Astrocyte (in vitro differentiated cells and primary cell): ENCODE data around the gene TOB1. TPM values are rescaled to one million over a fixed set of nuclear protein-coding genes. Genes with fewer than 3 reads are reported as not detected.

ENCODE experiments used
- DNase-seq: peaks from one replicate; pipeline ENCODE4 v3.0.0-alpha.2; 2010; ENCODE audit warnings: low read depth
- FAIRE-seq: peaks from 2 replicates; lab custom pipeline; 2011; peaks lifted over from hg19 to GRCh38; lab: Jason Lieb, UNC
- H2AFZ ChIP-seq: 2 replicates; pipeline ENCODE4 v1.6.0; 2012; ENCODE audit warnings: low read depth, low read length, inconsistent platforms
- H3K27ac ChIP-seq: 2 replicates; pipeline ENCODE4 v1.5.1; 2011; ENCODE audit warnings: low read depth, low read length, inconsistent platforms
- H3K27me3 ChIP-seq: 2 replicates; pipeline ENCODE4 v1.6.0; 2011; ENCODE audit warnings: low read length, inconsistent platforms; ENCODE audit not compliant: insufficient read depth
- H3K36me3 ChIP-seq: 2 replicates; pipeline ENCODE4 v1.5.1; 2011; ENCODE audit warnings: low read length, inconsistent platforms; ENCODE audit not compliant: insufficient read depth
- H3K4me1 ChIP-seq: 2 replicates; pipeline ENCODE4 v1.5.1; 2011; ENCODE audit warnings: low read length, inconsistent platforms; ENCODE audit not compliant: insufficient read depth
- H3K4me2 ChIP-seq: 2 replicates; pipeline ENCODE4 v1.6.0; 2012; ENCODE audit warnings: low read length, inconsistent platforms
- H3K4me3 ChIP-seq: 2 replicates; pipeline ENCODE4 v1.5.1; 2011; ENCODE audit warnings: low read depth, mild to moderate bottlenecking, low read length, inconsistent platforms; ENCODE audit not compliant: insufficient read depth
- H3K79me2 ChIP-seq: 2 replicates; pipeline ENCODE4 v1.6.0; 2012; ENCODE audit warnings: mild to moderate bottlenecking, low read length, inconsistent platforms; ENCODE audit not compliant: insufficient read depth
- H3K9ac ChIP-seq: 2 replicates; pipeline ENCODE4 v1.6.0; 2012; ENCODE audit warnings: mild to moderate bottlenecking, low read length, inconsistent platforms
- H3K9me3 ChIP-seq: 2 replicates; pipeline ENCODE4 v1.5.1; 2012; ENCODE audit warnings: low read depth, mild to moderate bottlenecking, low read length, inconsistent platforms; ENCODE audit not compliant: insufficient read depth
- H4K20me1 ChIP-seq: 2 replicates; pipeline ENCODE4 v1.6.0; 2012; ENCODE audit warnings: low read length, inconsistent platforms; ENCODE audit not compliant: insufficient read depth
- H3K27ac Mint-ChIP-seq: one replicate; pipeline ENCODE4 v1.8.0; 2021; ENCODE audit warnings: mild to moderate bottlenecking, mixed read lengths; ENCODE audit not compliant: unreplicated experiment
- H3K27me3 Mint-ChIP-seq: one replicate; pipeline ENCODE4 v1.8.0; 2021; ENCODE audit warnings: low read depth, mixed read lengths; ENCODE audit not compliant: unreplicated experiment
- H3K36me3 Mint-ChIP-seq: one replicate; pipeline ENCODE4 v1.8.0; 2021; ENCODE audit warnings: low read depth, mixed read lengths; ENCODE audit not compliant: unreplicated experiment
- H3K4me1 Mint-ChIP-seq: one replicate; pipeline ENCODE4 v1.8.0; 2021; ENCODE audit warnings: low read depth, mixed read lengths; ENCODE audit not compliant: unreplicated experiment
- H3K4me3 Mint-ChIP-seq: one replicate; pipeline ENCODE4 v1.8.0; 2021; ENCODE audit warnings: mild to moderate bottlenecking, moderate library complexity, mixed read lengths; ENCODE audit not compliant: unreplicated experiment
- H3K9me3 Mint-ChIP-seq: one replicate; pipeline ENCODE4 v1.8.0; 2021; ENCODE audit warnings: mild to moderate bottlenecking, mixed read lengths; ENCODE audit not compliant: unreplicated experiment
- EZH2 ChIP-seq: IDR thresholded peaks from 2 replicates; pipeline ENCODE4 v1.6.1; 2012; ENCODE audit warnings: mild to moderate bottlenecking, low read length, inconsistent platforms; ENCODE audit not compliant: insufficient read depth
- total RNA-seq: library from RNA; stranded (reverse); gene quantifications from 2 replicates; pipeline ENCODE4 v1.2.1, GENCODE V29; 2021
- TF ChIP-seq, protein P1 (sequence below): IDR thresholded peaks from 2 replicates; pipeline ENCODE4 v1.5.1; 2011; ENCODE audit warnings: low read depth, mild to moderate bottlenecking, inconsistent platforms, low read length, moderate library complexity; ENCODE audit not compliant: insufficient read depth

The TOB1 gene
- total RNA-seq, 1 donor from 2014 or later, result 71.6 TPM

DNA sequence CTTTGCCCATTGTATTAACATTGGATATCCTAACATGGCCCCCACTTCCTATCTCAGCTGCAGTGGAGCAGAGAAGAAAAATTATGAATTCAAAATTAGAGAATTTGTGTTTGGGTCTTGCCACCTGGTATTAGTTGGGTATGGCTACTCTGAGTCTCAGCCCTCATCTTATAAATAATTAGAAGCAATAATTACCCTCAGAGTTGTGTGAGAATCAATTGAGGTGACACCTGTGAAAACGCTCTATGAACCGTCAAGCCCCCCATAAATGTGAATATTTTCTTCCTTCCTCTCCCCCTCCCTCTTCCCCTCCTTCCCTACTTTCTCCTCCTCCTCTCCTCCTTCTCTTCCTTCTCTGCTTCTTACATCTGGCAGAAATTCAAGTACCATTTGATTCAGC is 8.9 kb upstream of the TOB1 start:
- Histone ChIP-seq H3K36me3 (no peaks in the 10 kb centered on the region), H3K4me3 (no peak overlapping the region), H3K4me1 (no peaks in the 10 kb centered on the region), H4K20me1 (no peaks in the 10 kb centered on the region), H3K27me3 (peaks cover 3% of the 10 kb centered on the region), H2AFZ (no peak overlapping the region), H3K9ac (no peak overlapping the region), H3K79me2 (no peaks in the 10 kb centered on the region), H3K27ac (no peak overlapping the region), H3K4me2 (no peak overlapping the region), H3K9me3 (peaks cover 1% of the 10 kb centered on the region)
- no peak overlapping the region for H3K27ac Mint-ChIP-seq
- no peaks in the 10 kb centered on the region for H3K36me3 Mint-ChIP-seq
- H3K4me3 Mint-ChIP-seq, result no peak overlapping the region
- FAIRE-seq (no peak), DNase-seq (no peak)
- no peaks in the 10 kb centered on the region for H3K27me3 Mint-ChIP-seq
- H3K4me1 Mint-ChIP-seq, result no peaks in the 10 kb centered on the region
- TF ChIP-seq EZH2, result no peak
- TF ChIP-seq, protein P1, sequence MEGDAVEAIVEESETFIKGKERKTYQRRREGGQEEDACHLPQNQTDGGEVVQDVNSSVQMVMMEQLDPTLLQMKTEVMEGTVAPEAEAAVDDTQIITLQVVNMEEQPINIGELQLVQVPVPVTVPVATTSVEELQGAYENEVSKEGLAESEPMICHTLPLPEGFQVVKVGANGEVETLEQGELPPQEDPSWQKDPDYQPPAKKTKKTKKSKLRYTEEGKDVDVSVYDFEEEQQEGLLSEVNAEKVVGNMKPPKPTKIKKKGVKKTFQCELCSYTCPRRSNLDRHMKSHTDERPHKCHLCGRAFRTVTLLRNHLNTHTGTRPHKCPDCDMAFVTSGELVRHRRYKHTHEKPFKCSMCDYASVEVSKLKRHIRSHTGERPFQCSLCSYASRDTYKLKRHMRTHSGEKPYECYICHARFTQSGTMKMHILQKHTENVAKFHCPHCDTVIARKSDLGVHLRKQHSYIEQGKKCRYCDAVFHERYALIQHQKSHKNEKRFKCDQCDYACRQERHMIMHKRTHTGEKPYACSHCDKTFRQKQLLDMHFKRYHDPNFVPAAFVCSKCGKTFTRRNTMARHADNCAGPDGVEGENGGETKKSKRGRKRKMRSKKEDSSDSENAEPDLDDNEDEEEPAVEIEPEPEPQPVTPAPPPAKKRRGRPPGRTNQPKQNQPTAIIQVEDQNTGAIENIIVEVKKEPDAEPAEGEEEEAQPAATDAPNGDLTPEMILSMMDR, result no peak
- peaks cover 2% of the 10 kb centered on the region for H3K9me3 Mint-ChIP-seq

DNA sequence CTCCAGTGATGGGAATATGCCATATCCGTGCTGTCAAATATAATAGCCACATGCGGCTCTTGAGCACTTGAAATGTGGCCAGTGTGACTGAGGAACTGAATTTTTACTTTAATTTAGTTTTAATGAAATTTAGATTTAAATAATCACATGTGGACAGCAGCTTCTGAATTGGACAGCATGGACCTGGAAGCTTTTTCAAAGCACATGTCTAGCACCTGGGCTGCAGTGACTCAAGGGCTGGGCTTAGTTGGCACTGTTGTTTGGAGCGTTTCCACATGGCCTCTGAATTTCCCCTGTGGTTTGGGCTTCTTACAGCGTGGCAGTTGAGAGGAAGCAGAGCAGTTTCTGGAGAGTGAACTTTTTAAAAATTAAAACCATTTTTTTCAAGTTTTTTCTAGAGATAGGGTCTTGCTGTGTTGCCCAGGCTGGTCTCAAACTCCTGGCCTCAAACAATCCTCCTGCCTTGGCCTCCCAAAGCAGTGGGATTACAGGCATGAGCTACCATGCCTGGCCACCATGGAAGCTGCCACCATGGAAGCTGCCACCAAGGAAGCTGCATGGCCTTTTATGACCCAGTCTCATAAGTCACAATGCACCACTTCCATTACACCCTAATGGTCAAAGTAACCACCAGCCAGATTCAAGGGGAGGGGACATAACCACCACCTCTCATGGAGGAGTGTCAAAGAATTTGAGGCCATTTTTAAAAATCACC is 6.7 kb upstream of the TOB1 start:
- H3K4me1 ChIP-seq, result peaks cover under 1% of the 10 kb centered on the region
- FAIRE-seq (no peak), DNase-seq (peak; percentile 56)
- H3K9ac ChIP-seq, result no peak overlapping the region
- TF ChIP-seq, protein P1, result no peak
- no peak for TF ChIP-seq EZH2
- Mint-ChIP-seq H3K4me1 (peaks cover 8% of the 10 kb centered on the region), H3K36me3 (no peaks in the 10 kb centered on the region), H3K27me3 (no peaks in the 10 kb centered on the region), H3K4me3 (no peak overlapping the region), H3K9me3 (no peaks in the 10 kb centered on the region), H3K27ac (no peak overlapping the region)
- no peaks in the 10 kb centered on the region for H3K9me3 ChIP-seq
- H4K20me1 ChIP-seq, result no peaks in the 10 kb centered on the region
- no peak overlapping the region for H2AFZ ChIP-seq
- peaks cover 3% of the 10 kb centered on the region for H3K27me3 ChIP-seq
- H3K4me3 ChIP-seq, result no peak overlapping the region
- H3K36me3 ChIP-seq, result no peaks in the 10 kb centered on the region
- no peak overlapping the region for H3K27ac ChIP-seq
- H3K79me2 ChIP-seq, result no peaks in the 10 kb centered on the region
- H3K4me2 ChIP-seq, result no peak overlapping the region

DNA sequence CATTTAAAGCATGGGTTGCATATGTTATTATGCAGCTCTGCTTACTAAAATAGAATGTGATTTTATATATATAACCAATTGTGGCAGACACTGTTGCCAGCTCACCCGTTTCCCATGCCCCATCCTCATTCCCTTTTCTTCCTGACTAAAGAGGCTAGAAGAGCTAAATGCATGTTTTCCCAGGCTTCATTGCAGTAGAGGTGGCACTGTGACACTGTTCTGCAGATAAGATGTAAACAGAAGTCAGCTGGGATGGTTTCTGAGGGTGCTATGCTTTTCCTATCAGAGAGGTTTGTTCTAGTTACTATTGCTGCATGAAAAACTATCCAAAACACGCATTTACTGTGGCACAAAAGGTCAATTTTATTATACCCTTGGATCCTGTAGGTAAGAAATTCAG is 5.7 kb upstream of the TOB1 start:
- Mint-ChIP-seq H3K27ac (no peak overlapping the region), H3K27me3 (no peaks in the 10 kb centered on the region), H3K4me3 (no peak overlapping the region), H3K4me1 (peaks cover 8% of the 10 kb centered on the region), H3K9me3 (no peaks in the 10 kb centered on the region), H3K36me3 (no peaks in the 10 kb centered on the region)
- Histone ChIP-seq H3K4me2 (no peak overlapping the region), H3K9ac (no peak overlapping the region), H3K36me3 (no peaks in the 10 kb centered on the region), H4K20me1 (no peaks in the 10 kb centered on the region), H3K79me2 (no peaks in the 10 kb centered on the region), H3K4me1 (peaks cover 9% of the 10 kb centered on the region), H3K9me3 (no peaks in the 10 kb centered on the region), H2AFZ (no peak overlapping the region), H3K27ac (no peak overlapping the region), H3K4me3 (no peak overlapping the region), H3K27me3 (peaks cover 3% of the 10 kb centered on the region)
- TF ChIP-seq, protein P1, result no peak
- TF ChIP-seq EZH2, result no peak
- FAIRE-seq (no peak), DNase-seq (no peak)
